Right atrium auricular region (tissue), 2 donors: Measurements from ENCODE around the gene CUBN. TPM values are rescaled to one million over a fixed set of nuclear protein-coding genes. Genes with fewer than 3 reads are reported as not detected.

Source experiments
- DNase-seq: peaks from one replicate; pipeline ENCODE4 v3.0.0-alpha.2; 2019; ENCODE audit warnings: low spot score
- H3K27ac ChIP-seq, 2 donors: fragments of 200-600 bp; sonication (generic); 1 replicate in 1 of 2; 2 replicates in 1 of 2; pipeline ENCODE4 v1.5.1; 2016 to 2019
- H3K27me3 ChIP-seq, 2 donors: fragments of 200-600 bp; sonication (generic); one replicate each; pipeline versions ENCODE4 v1.5.1 to v1.6.0; 2017 to 2019
- H3K36me3 ChIP-seq: fragments of 200-600 bp; sonication (generic); one replicate; pipeline ENCODE4 v1.5.1; 2016
- H3K4me1 ChIP-seq, 2 donors: fragments of 200-600 bp; sonication (generic); one replicate each; pipeline versions ENCODE4 v1.5.1 to v1.6.0; 2017 to 2019
- H3K4me3 ChIP-seq, 2 donors: fragments of 200-600 bp; sonication (generic); 1 replicate in 1 of 2; 2 replicates in 1 of 2; pipeline ENCODE4 v1.5.1; 2017 to 2019; ENCODE audit warnings: mild to moderate bottlenecking in 1 of 2, moderate library complexity in 1 of 2
- H3K9me3 ChIP-seq, 2 donors: fragments of 200-600 bp; sonication (generic); one replicate each; pipeline ENCODE4 v1.5.1; 2019
- CTCF ChIP-seq, 2 donors: fragments of 200-600 bp; sonication (generic); IDR thresholded peaks; one replicate each; pipeline ENCODE4 v1.5.1; 2019; ENCODE audit warnings: antibody characterized with exemption in 2 of 2
- total RNA-seq, 2 donors: library from RNA; depleted of rRNA; stranded (reverse); fragments of >200 nt; gene quantifications; one replicate each; pipeline ENCODE4 v1.1.0, GENCODE V29; 2016

The CUBN gene
- total RNA-seq = under 1 TPM; 0.15 to 0.94 TPM

- Histone ChIP-seq H3K4me3 (no peak within 1 kb of the TSS), H3K9me3 (no peaks in the 10 kb centered on the region), H3K4me1 (no peaks in the 10 kb centered on the region), H3K27ac (no peak within 1 kb of the TSS), H3K36me3 (no peaks in the 10 kb centered on the region), H3K27me3 (no peaks in the 10 kb centered on the region)
- DNase-seq = no peak
- no peak for TF ChIP-seq CTCF (IDR thresholded peaks at IDR 0.05)
Observed at GRCh38 chr10:17129741-17130140, at the start of gene CUBN. CUBN (minus strand) TSS chr10:17129811; CDS start chr10:17129765, 46 bp downstream.

- no peaks in the 10 kb centered on the region for H3K27me3 ChIP-seq
Observed at GRCh38 chr10:17179002-17179401, 49.4 kb upstream of the CUBN start.

GRCh38 chr10:17178006-17178405, 48.4 kb upstream of the CUBN start:
- no peak for DNase-seq
- no peaks in the 10 kb centered on the region for H3K27me3 ChIP-seq
- H3K4me1 ChIP-seq = peaks cover 0 to 8% of the 10 kb centered on the region in 2 donors
- no peaks in the 10 kb centered on the region for H3K9me3 ChIP-seq
- no peaks in the 10 kb centered on the region for H3K36me3 ChIP-seq
- TF ChIP-seq CTCF (IDR thresholded peaks at IDR 0.05) = no peak
- H3K4me3 ChIP-seq = no peak overlapping the region
- H3K27ac ChIP-seq = no peak overlapping the region

More at GRCh38 chr10:17179002-17179401, 49.4 kb upstream of the CUBN start:
- no peaks in the 10 kb centered on the region for H3K36me3 ChIP-seq
- peaks cover 0 to 8% of the 10 kb centered on the region in 2 donors for H3K4me1 ChIP-seq
- no peak for TF ChIP-seq CTCF (IDR thresholded peaks at IDR 0.05)
- H3K9me3 ChIP-seq = no peaks in the 10 kb centered on the region
- H3K27ac ChIP-seq = no peak overlapping the region
- DNase-seq = no peak
- no peak overlapping the region for H3K4me3 ChIP-seq

- no peaks in the 10 kb centered on the region for H3K9me3 ChIP-seq
- no peak overlapping the region for H3K27ac ChIP-seq
- H3K27me3 ChIP-seq = no peaks in the 10 kb centered on the region
- no peaks in the 10 kb centered on the region for H3K36me3 ChIP-seq
- DNase-seq = no peak
- peaks cover 0 to 8% of the 10 kb centered on the region in 2 donors for H3K4me1 ChIP-seq
- H3K4me3 ChIP-seq = no peak overlapping the region
- TF ChIP-seq CTCF (IDR thresholded peaks at IDR 0.05) = no peak
Observed at GRCh38 chr10:17177014-17177413, 47.4 kb upstream of the CUBN start.

GRCh38 chr10:17176091-17176490, 46.5 kb upstream of the CUBN start:
- TF ChIP-seq CTCF (IDR thresholded peaks at IDR 0.05) = no peak

GRCh38 chr10:17175551-17175950, 45.9 kb upstream of the CUBN start:
- Histone ChIP-seq H3K9me3 (no peaks in the 10 kb centered on the region), H3K27me3 (no peaks in the 10 kb centered on the region), H3K4me3 (peak overlapping the region in 1 of 2 donors; percentile 3), H3K36me3 (no peaks in the 10 kb centered on the region), H3K27ac (no peak overlapping the region), H3K4me1 (peaks cover 0 to 8% of the 10 kb centered on the region in 2 donors)
- TF ChIP-seq CTCF (IDR thresholded peaks at IDR 0.05) = no peak
- no peak for DNase-seq

More at GRCh38 chr10:17176091-17176490, 46.5 kb upstream of the CUBN start:
- H3K27ac ChIP-seq = no peak overlapping the region
- H3K9me3 ChIP-seq = no peaks in the 10 kb centered on the region
- no peaks in the 10 kb centered on the region for H3K27me3 ChIP-seq
- H3K4me1 ChIP-seq = peaks cover 0 to 8% of the 10 kb centered on the region in 2 donors
- DNase-seq = no peak
- H3K36me3 ChIP-seq = no peaks in the 10 kb centered on the region
- no peak overlapping the region for H3K4me3 ChIP-seq
